Stimulated activated CD4-positive, alpha-beta T cell treated with anti-CD3 and anti-CD28 coated beads, Interleukin-2, amount 100 ng/mL, for 24 hours (primary cell): ENCODE data around the gene ARHGAP22.

ENCODE experiments used
- DNase-seq, 2 donors: peaks; one replicate each; pipeline ENCODE4 v3.0.0-alpha.2; 2020

ARHGAP22 gene

GRCh38 chr10:48526846-48527505 lies 77.9 kb downstream of the ARHGAP22 start:
- DNase-seq, result no peak

DNA sequence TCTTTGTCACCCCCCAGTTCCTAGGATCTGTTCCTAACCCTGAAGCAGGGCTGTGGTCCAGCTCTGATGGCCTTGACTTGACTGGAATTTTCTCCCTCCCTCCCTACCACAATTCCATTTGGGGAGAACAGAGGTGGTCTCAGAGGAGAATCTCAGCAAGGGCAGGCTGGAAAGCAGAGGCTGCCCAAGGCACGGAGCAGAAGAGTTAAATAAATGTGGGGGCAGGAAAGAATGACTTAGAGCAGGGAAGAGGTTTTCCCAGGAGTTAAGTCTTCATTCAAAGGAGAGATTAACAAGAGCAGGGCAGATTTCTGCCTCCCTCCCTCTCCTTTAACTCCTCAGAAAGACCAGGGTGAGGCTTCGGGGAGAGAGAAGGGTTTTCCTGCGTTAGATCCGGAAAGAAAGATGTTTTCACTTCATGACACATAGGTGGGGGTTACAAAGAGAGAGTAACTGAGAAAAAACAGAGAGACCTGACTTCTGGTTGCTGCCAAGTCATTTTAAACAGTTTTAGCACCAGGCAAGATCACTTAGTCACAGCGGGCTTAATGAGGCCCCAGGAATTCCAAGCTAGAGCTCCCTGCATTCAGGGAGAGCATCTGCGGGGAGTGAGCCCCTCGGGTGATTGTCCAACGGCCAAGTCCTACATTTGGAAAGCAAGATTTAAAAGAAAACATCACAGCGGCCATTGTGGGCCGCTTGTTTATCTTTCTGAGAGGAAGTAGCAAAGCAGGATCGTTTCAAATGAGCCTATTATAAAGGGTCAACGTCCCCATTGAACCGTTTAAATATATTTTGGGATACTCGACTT lies 78.7 kb downstream of the ARHGAP22 start:
- no peak for DNase-seq

DNA sequence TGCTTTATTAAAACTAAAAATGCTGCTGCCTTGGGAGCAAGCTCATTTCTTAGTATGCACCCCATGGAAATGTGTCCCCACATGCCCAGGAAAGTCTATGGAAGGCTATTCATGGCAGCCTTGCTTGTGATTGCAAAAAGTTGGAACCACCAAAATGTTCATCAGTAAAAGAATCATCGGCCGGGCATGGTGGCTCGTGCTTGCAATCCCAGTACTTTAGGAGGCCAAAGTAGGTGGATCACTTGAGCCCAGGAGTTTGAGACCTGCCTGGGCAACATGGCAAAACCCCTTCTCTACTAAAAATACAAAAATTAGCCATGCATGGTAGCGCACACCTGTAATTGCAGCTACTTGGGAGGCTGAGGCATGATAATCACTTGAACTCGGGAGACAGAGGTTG lies 79.8 kb downstream of the ARHGAP22 start:
- no peak for DNase-seq

DNA sequence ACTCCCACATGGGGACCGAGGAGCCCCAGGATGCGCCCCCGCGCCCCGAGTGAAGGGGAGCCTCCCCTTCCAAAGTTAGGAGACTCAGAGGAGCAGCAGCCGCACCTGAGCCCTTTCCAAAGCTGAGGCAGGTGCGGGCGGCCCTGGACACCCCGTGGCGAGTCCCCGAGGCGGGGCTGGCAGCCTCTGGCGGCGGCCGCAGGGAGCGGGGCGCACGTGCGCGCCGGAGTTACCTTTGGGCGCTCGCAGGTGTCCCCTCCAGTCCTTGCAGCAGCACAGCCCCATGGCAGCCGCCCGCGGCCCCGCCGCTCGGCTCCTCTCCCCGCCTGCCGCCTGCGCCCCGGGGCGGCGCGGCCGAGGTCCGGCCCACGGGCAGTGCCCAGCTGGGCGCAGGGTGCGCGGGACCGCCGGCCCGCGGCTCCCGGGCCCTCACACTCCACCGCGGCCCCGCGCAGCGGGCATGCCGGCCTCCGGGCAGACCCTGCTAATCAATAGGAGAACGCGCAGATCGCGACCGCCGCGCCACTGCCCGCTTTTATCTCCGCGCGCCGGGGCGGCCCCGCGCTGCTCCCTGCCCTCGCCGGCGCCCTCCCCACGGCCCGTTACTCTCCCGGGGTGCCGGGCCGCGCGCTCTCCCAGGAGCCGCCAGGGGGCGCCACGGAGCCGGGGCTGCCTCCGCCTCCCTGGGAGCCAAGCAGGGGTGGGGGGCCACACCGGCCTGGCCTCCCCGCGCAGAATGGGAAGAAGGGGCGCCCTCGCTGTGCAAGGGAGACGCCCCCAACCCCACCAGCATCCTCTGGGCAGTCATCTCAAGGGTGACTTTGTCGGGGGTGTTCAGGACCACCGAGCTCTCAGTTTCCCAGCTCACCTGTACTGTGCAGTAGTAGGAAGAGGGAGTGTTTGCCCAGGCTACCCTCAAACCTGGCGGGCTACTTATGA lies 80.8 kb downstream of the ARHGAP22 start:
- DNase-seq, result peak in 1 of 2 donors; percentile 37

DNA sequence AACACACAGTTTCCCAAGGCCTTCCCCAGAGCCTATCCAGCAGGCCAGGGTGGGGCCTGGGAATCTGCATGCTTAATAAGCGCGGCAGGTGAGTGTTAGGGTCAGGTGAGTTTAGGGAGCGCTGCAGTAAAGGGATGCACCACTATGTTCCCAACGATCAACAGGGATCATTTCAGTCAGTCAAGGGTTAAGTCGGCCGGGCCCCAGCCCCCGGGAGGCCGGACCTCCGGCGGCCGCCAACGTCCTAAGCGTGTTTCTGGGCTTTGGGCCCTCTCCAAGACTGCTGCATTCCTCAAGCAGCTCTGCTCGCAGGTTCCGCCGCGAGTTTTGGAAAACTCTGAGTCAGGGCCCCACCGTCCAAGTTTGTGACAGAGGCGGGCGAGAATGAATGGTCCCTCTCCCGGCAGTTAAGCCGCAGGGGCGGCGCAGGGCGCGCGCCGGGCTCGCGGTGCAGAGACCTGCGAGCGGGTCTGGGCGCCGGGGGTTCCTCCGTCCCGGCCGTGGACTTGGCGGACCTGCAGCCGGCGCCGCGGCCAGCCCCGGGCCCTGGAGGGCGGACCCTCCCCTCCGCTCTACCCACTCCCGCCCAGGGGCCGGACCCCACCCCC lies 81.6 kb downstream of the ARHGAP22 start:
- no peak for DNase-seq

GRCh38 chr10:48522011-48522765 lies 82.7 kb downstream of the ARHGAP22 start:
- no peak for DNase-seq

GRCh38 chr10:48520594-48520993 lies 84.3 kb downstream of the ARHGAP22 start:
- DNase-seq, result no peak

DNA sequence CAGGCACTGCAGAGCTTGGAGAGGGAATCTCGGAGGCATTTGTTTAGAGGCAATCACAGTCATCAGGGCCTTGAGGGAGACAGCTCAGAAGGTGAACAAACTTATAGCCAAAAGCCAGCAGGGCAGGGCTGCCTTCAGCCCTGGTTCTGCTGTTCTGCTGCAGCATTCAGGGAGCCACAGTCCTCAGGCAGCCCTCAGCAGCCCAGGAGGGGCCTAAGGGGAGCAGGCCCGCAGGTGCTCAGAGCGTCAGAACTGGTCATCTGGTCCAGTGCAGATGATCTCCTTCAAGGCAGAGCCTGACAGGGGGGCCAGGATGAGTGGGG lies 84.7 kb downstream of the ARHGAP22 start:
- no peak for DNase-seq

GRCh38 chr10:48519481-48520183 lies 85.2 kb downstream of the ARHGAP22 start:
- DNase-seq, result no peak

DNA sequence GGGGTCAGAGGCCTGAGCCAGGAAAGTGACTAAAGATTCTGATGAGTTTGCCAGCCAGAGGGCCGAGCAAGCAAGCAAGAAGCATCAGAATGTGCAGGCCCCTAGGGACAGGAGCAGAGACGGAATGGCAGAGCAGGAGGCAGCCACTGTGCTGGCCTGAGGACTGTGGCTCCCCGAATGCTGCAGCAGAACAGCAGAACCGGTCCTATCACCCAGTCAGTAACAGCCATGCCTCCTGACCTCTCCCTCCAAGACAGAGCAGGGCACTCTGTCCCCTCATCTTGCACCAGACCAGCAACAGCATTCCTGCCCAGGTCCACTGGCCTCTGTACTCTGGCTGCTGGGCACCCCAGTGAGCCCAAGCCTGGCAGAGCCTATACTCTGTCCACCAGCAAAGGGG lies 85.9 kb downstream of the ARHGAP22 start:
- DNase-seq, result no peak

DNA sequence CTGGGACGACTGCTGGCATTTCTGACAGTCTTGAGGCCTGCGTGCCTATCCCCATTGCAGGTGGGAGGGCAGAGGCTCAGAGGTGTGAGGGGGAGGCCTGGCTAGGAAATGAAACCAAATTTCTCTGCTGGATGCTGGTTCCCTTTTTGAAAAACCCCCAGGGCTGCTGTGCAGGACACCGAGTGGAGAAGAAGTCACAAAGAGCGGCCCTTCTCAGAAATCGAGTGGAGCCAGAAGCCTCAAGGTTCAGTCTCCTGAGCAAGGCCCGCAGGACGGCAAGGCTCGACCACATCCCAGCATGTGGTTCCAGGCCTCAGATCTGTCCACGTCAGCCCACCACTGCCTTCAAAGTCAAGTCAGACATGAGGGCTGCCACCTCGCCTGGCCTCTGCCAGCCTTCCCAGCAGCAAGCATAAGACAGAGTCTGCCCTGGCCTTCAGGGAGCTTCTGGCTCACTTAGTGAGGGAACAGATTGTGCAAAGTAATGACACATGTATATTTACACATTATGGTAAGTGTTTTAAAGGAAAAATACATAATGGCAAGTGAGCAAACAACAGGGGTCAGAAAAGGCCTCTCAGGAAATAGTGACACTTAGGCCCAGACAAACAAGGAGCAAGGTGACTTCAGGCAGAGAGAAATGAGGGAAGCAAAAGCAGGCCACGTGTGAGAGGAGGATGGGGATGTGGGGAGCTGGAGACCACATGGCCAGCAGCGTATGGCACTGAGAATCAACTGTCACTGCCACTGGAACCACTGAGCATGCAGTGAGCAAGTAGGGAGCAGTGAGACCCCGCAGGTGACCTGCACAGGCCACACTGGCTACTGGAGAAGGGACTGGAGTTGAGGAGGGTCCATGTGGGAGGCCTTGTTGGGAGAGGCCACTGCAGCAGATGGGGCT lies 86.7 kb downstream of the ARHGAP22 start:
- DNase-seq, result no peak

DNA sequence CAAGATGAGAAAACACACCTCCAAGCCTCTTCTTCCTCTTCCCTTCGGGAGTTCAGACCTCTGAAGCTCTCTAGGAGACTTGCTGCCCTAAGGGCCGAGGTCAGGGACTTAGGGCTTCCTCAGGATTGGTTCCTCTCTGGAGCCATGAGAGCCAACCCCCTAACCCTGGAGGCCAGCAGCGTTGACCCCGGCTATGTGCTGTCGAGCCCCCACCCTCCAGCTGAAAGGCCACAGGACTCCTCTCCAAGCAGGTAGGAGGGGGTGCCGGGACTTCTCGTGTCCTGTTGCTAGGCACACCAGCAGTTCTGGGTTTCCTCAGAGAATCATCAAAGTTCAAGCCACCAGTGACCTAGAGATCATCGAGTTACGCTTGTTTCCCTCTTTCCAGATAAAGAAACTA lies 87.4 kb downstream of the ARHGAP22 start:
- no peak for DNase-seq

GRCh38 chr10:48516911-48517310 lies 88.0 kb downstream of the ARHGAP22 start:
- DNase-seq, result no peak

- DNase-seq, result no peak
These were observed 90.0 kb downstream of the ARHGAP22 start for GRCh38 chr10:48514916-48515315.

DNA sequence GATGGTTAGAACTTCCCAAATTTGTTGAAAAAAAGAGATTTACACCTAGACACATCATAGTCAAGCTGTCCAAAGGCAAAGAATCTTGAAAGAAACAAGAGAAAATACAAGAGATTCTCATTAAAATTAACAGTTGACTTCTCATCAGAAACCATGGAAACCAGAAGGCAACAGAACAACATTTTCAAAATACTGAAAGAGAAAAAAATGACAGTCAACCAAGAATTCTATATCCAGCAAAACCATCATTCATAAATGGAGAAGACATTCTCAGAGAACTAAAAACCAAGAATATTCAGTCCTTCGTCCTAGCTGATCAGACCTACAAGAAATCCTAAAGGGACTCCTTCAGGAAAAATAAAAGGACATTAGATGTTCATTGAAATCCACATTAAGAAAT lies 90.6 kb downstream of the ARHGAP22 start:
- DNase-seq, result no peak

GRCh38 chr10:48512861-48513260 lies 92.0 kb downstream of the ARHGAP22 start:
- no peak for DNase-seq

DNA sequence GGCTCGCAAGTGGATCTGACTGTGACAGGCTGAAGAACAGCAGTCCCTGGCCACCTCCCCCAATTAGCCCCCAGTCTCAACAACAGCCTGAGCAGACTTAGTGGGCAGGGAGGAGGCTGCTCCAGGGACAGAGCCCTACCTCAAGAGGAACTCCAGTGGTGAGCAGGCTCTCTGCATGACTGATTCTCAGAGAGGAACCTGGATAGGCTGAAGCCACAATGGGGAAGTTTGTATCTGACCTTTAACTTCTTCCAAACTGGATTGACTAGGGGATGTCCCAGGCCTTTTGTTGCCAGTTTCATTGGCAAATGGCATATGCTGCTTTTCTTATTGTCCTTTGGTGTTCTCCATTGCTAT lies 93.0 kb downstream of the ARHGAP22 start:
- DNase-seq, result no peak

DNA sequence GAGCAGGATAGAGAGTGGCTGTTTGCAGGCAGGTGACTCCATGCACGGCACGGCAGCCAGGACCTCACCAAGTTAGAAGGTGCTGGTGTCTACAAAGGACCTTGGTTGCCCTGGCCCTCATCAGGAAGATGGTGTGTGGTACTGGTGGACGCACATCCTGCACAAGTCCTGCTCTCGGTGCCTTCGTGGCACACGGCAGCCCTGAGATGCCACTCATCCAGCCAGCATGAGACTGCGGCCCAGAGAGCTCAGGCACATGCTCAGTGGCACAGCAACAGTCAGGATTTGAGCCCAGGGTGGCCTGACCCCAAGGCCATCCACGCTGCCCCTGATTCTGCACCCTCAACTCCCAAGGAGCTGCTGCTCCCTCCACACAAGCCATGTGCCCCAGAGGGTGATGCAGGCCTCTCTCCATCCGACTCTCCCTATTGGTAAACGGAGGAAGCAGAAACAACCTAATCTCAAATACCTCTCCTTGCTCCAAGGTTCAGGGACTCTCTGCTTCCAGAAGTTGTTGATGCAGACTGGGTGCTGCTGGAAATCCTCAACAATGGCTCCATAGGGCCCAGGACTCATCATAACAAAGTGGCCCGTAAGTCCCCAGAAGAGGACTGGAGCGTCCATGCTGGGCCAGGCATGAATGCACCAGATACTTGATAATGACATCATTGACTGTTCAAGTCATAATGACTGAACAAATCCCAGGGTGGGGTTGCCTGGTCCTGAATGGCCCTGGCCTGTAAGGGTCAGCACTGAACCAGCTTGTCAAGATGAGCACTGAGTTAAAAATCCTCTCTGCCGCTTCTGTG lies 93.6 kb downstream of the ARHGAP22 start:
- DNase-seq, result no peak

- DNase-seq, result no peak
These were observed 94.7 kb downstream of the ARHGAP22 start for GRCh38 chr10:48509974-48510692.
